ENCODE data around the gene CASKIN1.

Gene CASKIN1

DNA sequence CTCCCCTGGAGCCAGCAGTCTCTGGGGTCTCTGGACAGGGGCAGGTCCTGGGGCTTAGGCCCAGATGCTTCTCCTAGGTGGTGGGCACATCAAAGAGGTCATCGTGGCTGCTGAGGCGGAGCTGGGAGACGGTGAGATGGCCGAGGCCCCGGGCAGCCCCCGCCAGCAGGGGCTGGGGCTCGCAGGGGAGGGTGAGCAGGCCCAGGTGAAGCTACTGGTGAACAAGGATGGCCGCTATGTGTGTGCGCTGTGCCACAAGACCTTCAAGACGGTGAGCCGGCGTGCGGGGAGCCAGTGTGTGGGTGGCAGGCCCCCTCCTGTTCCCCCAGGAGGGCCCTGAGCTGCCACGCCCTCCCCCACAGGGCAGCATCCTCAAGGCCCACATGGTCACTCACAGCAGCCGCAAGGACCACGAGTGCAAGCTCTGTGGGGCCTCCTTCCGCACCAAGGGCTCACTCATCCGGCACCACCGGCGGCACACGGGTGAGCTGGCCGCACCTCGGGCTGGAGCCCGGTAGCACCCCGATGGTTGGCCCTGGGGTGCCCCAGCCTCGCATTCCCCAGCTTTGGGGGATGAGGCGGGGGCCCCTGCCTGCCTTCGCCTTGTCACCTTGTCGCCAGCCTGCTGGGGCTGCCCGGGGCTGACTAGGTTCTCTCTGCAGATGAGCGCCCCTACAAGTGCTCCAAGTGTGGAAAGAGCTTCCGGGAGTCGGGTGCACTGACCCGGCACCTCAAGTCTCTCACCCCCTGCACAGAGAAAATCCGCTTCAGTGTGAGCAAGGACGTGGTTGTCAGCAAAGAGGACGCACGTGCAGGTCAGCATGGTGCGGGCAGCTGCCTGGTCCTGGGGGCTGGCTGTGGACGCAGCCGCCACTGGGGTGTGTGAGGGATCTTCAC is 35.9 kb upstream of the CASKIN1 start:
- CTCF ChIA-PET: no interaction called here
- TF ChIP-seq, protein P1, sequence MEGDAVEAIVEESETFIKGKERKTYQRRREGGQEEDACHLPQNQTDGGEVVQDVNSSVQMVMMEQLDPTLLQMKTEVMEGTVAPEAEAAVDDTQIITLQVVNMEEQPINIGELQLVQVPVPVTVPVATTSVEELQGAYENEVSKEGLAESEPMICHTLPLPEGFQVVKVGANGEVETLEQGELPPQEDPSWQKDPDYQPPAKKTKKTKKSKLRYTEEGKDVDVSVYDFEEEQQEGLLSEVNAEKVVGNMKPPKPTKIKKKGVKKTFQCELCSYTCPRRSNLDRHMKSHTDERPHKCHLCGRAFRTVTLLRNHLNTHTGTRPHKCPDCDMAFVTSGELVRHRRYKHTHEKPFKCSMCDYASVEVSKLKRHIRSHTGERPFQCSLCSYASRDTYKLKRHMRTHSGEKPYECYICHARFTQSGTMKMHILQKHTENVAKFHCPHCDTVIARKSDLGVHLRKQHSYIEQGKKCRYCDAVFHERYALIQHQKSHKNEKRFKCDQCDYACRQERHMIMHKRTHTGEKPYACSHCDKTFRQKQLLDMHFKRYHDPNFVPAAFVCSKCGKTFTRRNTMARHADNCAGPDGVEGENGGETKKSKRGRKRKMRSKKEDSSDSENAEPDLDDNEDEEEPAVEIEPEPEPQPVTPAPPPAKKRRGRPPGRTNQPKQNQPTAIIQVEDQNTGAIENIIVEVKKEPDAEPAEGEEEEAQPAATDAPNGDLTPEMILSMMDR (IDR thresholded peaks at IDR 0.05; ENCODE audit: insufficient read depth, low read length, missing control alignments): no peak
- no peak for DNase-seq (ENCODE audit: low read depth, low spot score)
- POLR2A ChIA-PET: interaction anchor here (0.9 kb wide), 1 partner anchor 77 kb away, joined by 3 read pairs; the partner anchor contains the start of gene TRAF7
- no peak overlapping the region for H3K4me3 ChIP-seq (ENCODE audit: low read depth, low read length)

DNA sequence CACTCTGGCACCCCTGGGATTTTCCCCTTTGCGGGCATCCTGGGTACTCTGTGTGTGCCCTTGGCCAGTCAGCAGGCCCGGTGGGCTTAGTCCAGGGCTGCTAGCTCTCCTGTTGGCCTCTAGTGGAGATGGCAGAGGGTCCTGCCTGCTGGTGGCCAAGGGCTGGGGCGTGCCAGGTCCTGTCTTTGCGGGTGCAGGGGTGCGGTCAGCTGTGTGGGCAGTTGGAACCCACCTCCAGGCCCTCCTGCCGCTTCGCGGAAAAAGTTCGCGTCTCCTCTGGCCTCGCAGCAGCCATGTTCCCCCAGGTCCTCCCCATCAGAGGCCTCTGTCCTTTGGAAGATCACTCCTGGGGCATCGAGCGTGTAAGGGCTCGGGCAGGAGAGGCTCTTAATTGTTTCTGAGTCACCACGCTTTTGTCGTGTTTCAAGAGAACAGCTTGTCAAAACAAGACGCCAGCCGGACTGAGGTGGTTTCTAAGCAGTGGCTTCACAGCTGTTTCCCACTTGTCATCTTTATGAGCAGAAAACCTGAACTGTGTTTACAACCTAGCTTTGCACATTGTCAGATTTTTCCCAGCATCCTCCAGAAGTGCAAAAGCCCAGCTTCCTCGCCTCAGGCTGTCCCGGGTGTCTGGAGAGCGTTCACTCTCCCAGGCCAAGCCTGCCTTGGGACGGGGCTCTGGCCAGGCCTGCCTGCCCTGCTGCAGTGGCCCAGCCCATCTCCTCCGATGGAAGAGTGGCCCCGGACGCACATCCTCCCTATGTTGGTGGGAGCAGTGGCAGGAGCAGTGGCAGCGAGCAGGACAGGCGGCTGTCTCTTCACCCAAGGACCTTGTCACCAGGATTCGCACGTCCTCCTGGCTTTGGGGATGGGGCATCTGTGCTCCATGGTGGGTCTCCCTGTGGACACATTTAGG is 34.9 kb upstream of the CASKIN1 start:
- no peak for DNase-seq (ENCODE audit: low read depth, low spot score)
- CTCF ChIA-PET: no interaction called here

DNA sequence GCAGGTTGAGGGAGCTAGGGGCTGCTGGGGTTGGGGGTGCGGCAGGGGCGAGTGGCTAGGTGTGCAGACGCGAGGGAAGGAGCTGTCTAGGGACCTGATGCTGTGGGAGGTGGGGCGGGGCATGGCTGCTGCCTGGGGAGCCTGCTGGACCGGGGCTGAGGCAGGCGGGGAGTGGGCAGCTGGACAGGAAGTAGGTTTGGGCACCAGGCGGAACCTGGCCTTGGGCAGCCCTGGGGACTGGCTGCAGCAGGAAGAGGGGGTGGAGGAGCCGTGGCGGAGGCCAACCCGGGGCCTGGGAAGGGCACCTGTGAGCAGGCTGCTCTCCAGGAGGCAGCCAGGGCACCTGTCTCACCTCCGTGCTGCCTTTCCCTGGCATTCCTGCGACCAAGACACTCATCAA is 34.0 kb upstream of the CASKIN1 start:
- CTCF ChIA-PET: no interaction called here
- POLR2A ChIA-PET: no interaction called here
- H3K4me3 ChIP-seq (ENCODE audit: low read depth, low read length): no peak overlapping the region
- TF ChIP-seq, protein P1 (IDR thresholded peaks at IDR 0.05; ENCODE audit: insufficient read depth, low read length, missing control alignments): no peak
- no peak for DNase-seq (ENCODE audit: low read depth, low spot score)

More for the DNA sequence above, 34.9 kb upstream of the CASKIN1 start:
- H3K4me3 ChIP-seq (ENCODE audit: low read depth, low read length): no peak overlapping the region
- TF ChIP-seq, protein P1 (IDR thresholded peaks at IDR 0.05; ENCODE audit: insufficient read depth, low read length, missing control alignments): no peak
- POLR2A ChIA-PET: no interaction called here

DNA sequence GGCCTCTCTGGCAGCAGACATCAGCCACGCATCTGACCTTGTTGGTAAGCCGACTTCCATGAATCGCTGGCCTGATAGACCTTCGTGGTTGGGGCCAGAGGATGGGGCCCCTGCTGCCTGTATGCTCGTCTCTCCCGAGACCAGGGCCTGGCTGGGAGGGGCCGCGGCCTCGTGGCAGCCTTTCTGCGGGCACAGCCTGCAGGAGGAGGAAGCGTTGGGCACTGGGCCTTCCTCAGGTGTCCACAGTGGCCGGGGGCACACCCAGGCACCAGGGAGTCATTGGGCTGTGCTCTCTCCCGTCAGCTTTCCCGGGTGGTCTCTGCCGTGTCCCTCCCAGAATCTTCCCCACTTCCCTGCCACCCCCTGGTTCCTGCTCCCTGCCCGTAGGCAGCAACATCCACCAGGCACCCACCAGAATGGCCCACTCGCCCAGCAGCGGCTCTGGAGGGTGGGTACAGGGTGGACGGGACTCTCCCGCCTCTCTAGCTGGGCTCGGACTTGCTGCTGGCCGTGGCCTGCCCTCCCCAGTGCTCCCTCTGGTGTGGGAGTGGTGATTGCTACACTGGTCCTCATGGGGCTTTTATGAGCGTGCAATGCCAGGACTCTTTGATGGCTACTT is 33.3 kb upstream of the CASKIN1 start:
- ChIA-PET POLR2A (no interaction called here), CTCF (no interaction called here)
- H3K4me3 ChIP-seq (ENCODE audit: low read depth, low read length): no peak overlapping the region
- TF ChIP-seq, protein P1 (IDR thresholded peaks at IDR 0.05; ENCODE audit: insufficient read depth, low read length, missing control alignments): no peak
- no peak for DNase-seq (ENCODE audit: low read depth, low spot score)

DNA sequence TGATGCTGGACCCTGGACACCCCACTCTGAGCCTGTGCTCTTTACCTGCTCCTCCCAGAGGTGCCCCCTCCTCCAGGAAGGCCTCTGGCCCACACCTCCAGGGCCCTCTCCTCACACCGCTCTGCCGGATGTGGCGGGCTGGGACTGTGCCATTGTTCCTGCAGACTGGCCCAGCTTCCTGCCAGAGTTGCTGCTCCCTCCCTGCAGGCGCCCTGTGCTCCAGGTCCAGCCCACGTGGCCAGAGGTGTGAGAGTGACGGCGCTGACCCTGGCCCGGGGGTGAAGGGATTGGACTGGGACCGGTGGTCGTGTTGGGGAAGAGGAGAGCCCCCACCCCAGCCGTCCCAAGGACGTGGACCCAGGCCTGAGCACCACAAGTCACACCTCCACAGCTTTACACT is 32.7 kb upstream of the CASKIN1 start:
- DNase-seq (ENCODE audit: low read depth, low spot score): no peak
- ChIA-PET CTCF (no interaction called here), POLR2A (no interaction called here)
- no peak overlapping the region for H3K4me3 ChIP-seq (ENCODE audit: low read depth, low read length)
- TF ChIP-seq, protein P1 (IDR thresholded peaks at IDR 0.05; ENCODE audit: insufficient read depth, low read length, missing control alignments): no peak
